COR-L47 (cell line): ENCODE results near the gene RINL.
"Not testable (repeated sequence)": the region's sequence is repeated elsewhere in the genome, so short reads cannot be mapped to it uniquely, and the experiment has no call there.

ENCODE experiments used
- DNase-seq: peaks from one replicate; lab custom pipeline; 2025; lab: John Stamatoyannopoulos, UW

The RINL gene

DNA sequence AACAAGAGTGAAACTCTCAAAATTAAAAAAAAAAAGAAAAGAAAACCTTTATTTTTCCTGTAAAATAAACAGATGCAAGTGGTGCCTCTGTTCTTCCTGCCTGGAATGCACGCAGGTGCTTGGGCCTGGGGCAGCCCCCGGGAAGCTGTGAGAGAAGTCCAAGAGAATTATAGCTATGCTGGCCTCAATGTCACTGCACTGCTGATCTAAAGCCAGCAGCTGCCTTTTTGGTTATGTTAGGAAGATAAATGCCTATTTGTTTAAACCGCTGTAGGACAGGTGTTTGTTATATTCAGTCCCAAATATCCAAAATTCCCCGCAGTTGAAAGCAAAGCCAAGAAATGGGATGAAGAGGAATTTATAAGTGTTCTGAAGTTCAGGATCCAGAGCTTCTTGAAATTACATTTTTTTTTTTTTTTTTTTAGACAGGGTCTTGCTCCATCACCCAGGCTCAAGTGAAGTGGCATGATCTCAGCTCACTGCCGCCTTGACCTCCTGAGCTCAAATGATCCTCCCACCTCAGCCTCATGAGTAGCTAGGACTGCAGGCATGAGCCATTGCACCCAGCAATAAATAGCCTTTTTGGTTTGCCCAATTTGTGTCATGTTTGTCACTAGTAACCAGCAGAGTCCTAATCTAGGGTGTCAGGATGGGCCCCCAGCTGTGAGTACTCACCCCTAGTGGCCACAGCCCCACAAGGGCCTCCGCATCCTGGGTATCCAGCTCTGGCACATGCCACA, 2.2 kb downstream of the RINL start:
- no peak for DNase-seq

GRCh38 chr19:38873400-38873799, 4.7 kb downstream of the RINL start:
- DNase-seq, result not testable (repeated sequence)

GRCh38 chr19:38870612-38871011, 7.5 kb downstream of the RINL start:
- DNase-seq, result no peak

GRCh38 chr19:38869836-38870607, 8.1 kb downstream of the RINL start:
- DNase-seq, result no peak

DNA sequence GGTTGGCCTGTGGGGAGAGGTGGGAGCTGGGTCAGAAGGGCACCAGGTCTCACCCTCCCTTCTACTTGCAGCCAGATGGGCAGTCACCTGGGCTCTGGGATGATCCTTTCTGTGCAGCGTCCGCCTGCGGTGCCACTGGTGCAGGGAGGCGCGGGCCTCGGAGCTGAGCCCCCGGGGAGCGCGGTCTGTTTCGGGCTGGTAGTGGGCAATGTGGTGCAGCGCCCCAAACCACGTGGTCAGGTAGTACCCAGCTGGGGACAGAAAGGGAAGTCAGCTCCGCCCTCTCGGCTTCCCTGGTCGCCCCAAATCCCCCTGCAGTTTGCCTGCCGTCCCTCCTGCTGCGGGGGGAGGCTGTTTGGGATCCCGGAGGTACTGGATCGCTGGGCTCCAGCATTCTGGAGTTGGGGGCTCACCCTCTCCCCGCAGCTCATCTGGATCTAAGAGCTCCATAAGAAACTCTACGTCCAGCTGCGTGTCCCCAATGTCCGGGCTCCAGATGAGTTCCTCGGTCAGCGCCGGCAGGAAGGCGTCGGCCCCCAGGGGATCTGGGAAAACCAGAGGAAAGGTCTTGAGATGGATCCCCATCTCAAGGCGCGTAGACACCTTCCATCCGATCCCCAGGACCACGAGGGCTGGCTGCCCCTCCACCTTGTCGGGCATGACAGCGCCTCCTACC, 8.8 kb downstream of the RINL start:
- no peak for DNase-seq

GRCh38 chr19:38868551-38868950, 9.5 kb downstream of the RINL start:
- DNase-seq, result no peak

DNA sequence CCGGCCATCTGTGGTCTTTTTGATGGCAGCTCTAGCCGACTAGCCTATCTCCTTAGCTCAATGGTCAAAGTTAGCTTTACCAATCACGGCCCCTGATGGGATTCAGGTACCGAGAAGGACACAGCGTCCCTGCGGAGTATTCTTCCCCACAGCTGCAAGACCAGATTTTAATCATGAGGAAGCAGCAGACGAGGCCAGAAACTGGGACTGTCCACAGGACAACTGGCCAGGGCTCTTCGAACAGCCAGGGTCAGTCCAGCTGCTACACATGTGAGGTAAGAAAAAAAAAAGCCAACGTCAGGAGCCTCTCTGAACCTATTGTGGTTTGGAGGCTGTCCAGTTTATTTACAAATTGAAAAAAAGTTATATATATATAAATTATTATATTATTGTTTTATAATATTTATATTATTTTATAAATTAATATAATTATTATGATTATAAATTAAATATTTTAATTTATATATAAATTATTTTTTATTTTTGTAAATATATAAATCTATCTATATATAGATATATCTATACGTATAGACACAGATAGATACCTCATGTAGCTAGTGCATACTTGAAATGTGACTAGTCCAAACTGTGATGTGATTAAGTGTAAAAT, 10.8 kb downstream of the RINL start:
- DNase-seq, result no peak

DNA sequence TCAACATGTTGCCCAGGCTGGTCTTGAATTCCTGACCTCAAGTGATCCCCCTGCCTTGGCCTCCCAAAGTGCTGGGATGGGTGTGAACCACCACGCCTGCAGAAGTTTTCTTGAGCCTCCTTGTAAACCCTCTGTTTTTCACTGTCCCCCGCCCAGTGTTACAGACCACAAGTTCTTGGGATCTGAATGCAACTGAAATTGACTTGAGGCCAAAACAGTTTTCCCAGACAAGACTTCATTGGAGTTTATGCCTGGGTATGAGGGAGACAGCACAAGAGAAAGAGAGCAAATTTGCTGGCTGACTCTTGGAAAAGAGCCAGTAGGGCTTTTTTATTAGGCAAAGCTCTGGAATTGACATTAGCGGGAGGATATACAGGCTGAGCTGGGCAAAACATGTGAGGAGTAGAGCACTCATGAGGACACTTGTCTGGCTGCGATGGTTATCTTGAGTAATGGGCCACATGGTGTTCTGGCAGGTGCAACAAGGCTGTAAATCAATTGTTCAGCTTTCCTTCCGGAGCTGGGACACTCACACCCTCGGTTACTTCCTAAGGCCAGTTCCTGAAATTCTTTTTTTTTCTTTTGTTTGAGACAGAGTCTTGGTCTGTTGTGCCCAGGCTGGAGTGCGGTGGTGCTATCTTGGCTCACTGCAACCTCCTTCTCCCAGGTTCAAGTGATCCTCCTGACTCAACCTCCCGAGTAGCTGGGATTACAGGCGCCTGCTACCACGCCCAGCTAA, 15.6 kb downstream of the RINL start:
- DNase-seq, result peak; percentile 60

DNA sequence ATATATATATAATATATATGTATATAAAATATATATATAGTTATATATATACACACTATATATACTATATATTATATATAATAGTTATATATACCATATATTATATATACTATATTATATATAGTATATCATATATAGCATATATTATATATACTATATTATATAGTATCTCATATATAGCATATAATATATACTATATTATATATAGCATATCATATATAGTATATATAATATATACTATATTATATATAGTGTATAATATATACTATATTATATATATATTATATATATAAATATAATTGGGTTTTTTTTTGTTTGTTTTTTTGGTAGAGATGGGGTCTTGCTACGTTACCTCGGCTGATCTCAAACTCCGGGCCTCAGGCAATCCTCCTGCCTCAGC, 16.7 kb downstream of the RINL start:
- no peak for DNase-seq

DNA sequence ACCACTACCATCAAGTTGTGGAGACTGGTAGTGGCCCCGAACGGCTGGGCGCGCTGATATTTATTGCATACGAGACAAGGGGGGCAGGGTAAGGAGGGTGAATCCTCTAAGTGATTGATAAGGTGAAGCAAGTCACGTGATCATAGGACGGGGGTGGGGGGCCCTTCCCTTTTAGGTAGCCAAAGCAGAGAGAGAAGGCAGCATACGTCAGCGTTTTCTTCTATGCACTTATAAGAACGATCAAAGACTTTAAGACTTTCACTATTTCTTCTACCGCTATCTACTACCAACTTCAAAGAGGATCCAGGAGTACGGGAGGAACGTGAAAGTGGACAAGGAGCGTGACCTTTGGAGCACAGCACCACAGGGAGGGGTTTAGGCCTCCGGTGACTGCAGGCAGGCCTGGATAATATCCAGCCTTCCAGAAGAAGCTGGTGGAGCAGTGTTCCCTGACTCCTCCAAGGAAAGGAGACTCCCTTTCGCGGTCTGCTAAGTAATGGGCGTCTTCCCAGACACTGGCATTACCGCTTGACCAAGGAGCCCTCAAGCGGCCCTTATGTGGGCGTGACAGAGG, 18.4 kb downstream of the RINL start:
- DNase-seq, result not testable (repeated sequence)

DNA sequence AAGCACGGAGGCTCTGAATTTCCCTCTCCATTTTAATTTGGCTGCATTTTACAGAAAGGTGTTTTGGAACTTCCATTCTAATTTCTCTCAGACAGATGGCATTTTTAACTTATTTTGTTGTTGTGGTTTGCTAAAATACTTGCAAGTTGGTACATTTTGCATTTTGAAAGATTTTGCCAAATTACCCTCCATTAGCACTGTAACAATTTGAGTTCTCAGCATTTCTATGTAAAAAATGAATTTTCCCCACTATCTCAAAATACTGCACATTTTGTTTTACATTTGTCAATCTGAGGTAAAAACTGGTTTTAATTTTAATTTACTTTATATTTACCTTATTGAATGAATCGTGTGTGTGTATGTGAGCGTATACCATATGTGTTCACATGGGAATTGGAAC, 21.3 kb downstream of the RINL start:
- DNase-seq, result no peak

GRCh38 chr19:38855751-38856150, 22.3 kb downstream of the RINL start:
- not testable (repeated sequence) for DNase-seq

DNA sequence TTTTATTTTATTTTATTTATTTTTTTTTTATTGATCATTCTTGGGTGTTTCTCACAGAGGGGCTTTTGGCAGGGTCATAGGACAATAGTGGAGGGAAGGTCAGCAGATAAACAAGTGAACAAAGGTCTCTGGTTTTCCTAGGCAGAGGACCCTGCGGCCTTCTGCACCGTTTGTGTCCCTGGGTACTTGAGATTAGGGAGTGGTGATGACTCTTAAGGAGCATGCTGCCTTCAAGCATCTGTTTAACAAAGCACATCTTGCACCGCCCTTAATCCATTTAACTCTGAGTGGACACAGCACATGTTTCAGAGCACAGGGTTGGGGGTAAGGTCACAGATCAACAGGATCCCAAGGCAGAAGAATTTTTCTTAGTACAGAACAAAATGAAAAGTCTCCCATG, 23.1 kb downstream of the RINL start:
- DNase-seq, result not testable (repeated sequence)

- no peak for DNase-seq
Observed at GRCh38 chr19:38853214-38853613, 24.9 kb downstream of the RINL start.

- DNase-seq, result no peak
Observed at GRCh38 chr19:38852231-38853044, 25.6 kb downstream of the RINL start.

DNA sequence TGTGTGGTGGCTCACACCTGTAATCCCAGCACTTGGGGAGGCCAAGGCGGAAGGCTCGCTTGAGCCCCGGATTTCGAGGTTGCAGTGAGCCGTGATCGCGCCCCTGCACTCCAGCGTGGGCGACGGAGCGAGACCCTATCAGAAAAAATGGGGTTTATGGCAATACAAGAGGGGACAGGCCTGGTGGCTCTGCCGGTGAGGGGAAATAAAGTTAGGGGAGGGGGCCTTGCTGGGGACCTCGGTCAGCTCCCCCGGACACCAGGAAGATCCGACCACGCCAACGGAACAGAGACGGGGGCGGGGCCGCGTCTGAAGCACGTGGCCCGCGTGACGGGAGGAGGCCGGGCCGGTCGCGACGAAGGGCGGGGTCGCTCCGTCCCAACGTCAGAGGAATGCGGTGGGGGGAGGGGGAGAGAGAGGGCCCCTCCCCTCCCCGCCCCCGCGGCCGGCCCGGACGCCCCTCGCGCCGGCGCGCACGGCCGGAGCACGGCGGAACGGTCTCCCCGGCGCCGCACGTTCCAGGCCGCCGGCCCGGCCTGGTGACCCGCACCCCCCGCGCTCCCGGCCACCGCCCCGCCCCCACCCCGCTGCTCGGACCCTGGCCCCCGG, 26.3 kb downstream of the RINL start:
- peak; percentile 82 for DNase-seq

DNA sequence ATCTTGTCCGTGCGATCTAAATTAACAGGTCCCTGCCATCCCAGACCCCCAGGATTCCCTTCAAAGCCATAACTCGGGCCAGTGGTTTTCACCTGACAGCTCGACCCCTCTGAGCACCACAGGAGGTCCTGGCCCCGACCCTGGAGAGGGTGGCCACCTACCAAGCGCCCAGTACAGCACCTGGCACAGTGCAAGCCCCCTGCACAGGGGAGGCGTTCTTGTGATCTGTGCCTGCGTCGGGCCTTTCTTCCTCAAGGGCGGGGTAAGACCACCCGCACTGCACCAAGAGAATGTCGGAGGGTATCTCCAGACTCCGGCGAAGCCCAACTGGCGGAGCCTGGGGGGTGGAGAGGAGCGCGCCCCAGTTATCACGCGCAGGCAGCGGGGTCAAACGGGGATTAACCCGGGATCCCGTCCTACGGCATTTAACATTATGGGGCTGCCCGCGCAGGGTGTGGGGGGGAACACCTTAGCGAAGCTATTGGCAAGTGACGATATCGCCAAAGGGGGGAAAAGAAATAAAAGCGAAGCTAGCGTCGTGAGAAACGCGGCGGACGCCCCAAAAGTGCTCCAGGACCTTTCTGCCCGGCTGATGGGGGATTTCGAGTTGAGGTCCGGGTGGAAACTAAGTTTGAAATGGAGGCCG, 27.0 kb downstream of the RINL start:
- DNase-seq, result peak; percentile 27

DNA sequence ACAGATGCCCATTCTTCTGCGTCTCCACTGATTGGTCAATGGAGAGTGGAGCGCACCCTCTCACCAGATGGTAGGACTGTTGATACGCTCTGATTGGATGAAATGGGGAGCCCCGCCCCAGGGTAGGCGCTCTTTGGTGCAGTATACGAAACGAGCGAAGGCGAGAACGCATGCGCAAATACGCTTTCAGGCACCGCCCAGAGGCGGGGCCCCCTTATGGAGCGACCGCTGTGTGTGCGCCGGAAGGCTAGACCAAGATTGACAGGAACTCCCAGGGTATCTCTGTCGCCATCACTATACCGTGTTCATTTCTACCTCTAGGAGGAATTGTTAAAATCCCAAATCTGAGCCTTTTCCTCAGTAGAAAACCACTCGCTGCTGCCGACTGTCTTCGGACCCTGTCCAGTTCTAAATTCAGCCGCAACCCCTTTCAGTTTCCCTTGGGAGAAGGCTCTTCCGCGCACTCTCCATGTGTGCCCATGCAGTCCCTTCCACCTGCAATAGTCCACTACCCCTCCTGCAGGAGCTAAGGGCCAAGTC, 27.6 kb downstream of the RINL start:
- no peak for DNase-seq

DNA sequence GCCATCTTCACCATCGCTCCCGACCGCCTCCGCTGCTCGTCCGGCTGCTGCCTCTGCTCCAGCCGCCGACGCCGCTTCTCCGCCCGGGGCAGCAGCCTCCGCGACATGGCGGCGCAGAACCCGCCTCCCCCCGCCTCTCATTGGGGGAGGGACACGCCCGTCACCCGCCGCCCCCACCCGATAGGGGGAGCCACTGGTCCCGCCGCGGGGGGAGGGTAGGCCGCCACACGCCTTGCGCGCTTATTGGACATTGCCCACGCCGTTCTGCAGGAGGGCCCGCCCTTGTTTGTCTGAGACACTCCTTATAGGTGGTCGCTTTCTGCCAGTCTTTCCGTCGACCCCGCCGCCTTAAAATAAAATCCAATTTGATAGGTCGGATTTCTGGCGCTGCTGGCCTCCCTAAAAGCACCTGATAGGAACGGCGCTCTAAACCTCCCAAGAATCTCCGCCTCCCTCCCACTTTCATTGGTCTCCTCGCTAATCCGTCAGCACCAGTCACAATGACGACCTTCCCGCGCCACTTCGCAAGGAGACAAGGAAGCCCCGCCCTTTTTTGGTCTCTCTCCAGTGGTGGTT, 28.1 kb downstream of the RINL start, which contains the start of gene HNRNPL:
Gene HNRNPL (minus strand): TSS at position 127 of the 576 bp plus-strand sequence. CDS start 20 bp downstream, at position 107.
- peak; percentile 100 for DNase-seq
